NCI-H82 treated with DMSO at 0.1 percent for 48 hours (cell line): ENCODE measurements around the gene PADI2.
"Not testable (repeated sequence)": the region's sequence is repeated elsewhere in the genome, so short reads cannot be mapped to it uniquely, and the experiment has no call there.

Source experiments
- DNase-seq: peaks from one replicate; lab custom pipeline; 2025; ENCODE audit not compliant: unreplicated experiment; lab: John Stamatoyannopoulos, UW

PADI2 gene

DNA sequence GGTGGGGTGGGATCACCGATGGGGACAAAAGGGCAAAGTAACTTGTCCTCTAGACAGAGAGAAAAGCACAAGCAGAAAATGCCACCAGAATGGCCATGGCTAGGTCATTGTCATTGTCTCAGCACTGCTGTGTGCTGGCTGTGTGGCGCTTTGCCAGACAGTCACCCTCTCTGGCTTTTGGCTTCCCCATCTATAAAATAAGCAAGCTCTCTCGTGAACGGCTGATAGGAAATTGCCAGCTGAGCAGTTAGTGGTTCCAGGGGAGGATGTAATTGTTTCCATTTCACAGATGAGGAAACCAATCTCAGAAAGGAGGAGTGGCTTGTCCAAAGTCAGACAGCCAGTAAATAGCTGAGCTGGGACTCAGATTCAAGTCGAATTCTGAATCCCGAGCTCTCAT is 32.5 kb downstream of the PADI2 start:
- no peak for DNase-seq

DNA sequence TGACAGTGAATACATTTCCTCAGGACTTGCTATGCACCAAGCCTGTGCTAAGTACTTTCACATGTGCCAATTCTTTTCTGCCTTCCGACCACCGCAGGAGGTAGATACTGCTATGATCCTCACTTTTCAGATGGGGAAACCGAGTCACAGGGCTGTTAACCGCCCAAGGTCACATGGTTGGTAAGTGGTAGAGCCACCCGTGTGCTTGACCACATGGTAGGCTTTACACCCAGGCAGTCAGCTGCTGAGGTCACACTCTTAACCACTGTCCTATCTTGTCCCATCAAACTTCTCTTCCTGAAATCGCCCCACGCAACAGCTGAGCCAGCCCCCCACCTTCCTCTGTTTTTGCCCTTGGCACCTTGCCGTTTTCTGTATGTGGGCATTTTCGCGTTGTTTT is 34.5 kb downstream of the PADI2 start:
- DNase-seq = no peak

DNA sequence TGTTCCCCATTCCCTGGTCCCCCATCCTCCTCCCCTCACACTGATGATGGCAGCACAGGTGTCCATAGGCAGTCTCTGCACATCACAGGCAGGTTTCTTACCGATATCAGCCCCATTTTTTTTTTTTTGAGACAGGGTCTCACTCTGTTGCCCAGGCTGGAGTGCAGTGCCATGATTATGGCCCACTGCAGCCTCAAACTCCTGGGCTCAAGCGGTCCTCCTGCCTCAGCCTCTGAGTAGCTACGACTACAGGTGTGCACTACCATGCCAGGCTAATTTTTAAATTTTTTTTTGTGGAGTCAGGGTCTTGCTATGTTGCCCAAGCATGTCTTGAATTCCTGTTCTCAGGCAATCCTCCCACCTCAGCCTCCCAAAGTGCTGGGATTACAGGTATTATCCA is 36.5 kb downstream of the PADI2 start:
- DNase-seq = no peak

DNA sequence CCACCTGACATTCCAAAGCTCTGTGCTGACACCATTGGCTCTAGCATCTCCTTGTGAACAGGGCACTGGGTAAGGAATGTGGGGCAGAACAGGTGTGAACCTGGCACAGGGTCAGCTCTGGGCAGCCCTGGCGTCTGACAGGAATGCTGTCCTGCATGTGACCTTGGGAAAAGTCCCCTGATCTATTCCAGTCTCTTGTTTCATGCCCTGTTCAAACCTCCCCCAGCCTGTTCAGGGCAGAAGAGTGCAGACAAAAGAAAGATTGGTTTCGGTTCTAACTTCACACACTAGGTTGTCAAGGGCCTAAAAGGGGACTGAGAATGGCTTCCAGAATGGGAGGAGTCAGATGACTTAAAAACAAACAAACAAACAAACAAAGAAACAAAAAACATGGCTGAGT is 37.8 kb downstream of the PADI2 start:
- no peak for DNase-seq

DNA sequence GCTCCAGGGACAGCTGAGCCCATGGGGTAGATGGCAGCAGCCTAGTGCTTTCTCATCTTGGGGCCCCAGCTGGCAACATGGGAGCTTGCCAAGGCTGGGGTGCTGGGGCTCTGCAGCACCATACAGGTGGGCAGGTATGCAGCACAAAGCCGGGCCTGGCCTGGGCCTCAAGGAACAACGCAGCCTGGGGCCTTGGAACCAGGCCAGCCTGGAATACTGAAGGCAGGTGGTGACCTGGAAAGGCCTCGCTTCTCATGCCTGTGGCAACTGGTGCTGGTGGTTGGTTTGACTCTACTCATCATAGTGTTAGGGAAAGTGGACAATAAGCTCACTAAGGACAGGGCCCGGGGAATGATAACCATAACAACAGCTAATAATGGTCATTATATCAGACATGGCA is 38.4 kb downstream of the PADI2 start:
- DNase-seq = no peak

DNA sequence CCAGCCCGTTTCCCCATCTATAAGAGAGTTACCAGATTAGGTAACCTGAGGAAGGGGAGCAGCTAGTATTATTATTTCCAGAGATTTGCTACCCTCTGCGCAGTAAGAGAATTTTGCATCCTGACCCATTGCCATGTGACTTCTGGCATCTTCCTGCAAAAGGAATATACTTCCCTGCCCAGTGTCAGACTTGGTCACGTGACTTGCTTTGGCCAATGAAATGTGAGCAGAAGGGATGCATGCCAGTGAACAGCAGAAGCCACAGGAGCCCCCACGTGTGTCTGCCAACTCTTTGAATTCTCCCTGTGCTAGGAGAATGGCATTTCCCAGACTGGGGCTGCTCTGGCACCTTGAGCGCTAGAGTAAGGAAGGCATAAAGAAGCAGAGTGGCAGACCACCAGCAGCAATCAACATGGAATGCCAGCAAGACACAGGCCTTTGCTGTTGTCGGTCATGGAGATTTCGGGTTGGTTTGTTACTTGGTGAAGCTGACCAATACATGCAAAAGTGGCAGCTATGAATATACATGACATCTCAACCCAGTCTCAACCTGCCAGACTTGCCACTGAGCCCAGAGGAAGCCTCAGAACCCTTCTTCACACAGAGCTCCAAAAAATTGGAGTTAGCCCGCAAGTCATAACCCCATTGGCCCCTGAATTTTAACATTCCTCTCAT is 39.0 kb downstream of the PADI2 start:
- DNase-seq = no peak

DNA sequence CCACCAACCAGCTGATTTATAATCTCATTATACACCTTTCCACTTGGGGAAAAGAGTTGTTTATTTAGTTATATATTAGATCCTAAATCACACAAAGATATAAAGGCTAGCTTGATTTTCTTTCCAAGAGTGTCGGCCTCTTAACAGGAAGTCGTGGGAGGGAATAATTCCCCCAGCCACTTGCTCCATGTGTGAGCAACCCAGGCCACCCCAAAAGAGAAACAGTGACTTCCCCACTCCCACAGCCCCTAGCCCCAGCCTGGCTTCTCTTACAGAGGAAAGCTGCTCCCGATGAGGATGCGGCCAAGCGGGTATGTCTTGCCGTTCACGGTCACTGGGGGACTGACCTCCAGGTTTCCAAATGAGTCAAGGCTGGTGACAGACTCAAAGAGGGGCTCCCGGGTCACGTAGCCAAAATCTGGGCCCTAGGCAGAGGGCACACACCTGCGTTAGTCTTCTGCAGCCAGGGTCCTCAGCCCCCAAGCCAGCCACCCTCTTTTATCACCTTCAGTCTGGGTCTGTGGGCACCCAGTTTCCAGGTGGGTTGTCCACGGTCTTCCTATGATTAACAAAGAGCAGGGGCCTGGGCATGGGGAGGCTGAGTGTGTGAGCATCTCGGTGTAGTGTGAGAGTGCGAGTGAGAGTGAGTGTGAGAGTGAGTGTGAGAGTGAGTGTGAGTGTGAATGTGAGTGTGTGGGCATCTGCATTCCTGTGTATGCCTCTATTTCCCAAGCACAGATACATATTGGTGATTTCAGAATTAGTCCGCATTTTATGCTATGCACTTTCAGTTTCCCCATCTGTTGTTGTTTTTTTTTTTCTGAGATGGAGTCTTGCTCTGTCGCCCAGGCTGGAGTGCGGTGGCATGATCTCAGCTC is 40.0 kb downstream of the PADI2 start:
- no peak for DNase-seq

DNA sequence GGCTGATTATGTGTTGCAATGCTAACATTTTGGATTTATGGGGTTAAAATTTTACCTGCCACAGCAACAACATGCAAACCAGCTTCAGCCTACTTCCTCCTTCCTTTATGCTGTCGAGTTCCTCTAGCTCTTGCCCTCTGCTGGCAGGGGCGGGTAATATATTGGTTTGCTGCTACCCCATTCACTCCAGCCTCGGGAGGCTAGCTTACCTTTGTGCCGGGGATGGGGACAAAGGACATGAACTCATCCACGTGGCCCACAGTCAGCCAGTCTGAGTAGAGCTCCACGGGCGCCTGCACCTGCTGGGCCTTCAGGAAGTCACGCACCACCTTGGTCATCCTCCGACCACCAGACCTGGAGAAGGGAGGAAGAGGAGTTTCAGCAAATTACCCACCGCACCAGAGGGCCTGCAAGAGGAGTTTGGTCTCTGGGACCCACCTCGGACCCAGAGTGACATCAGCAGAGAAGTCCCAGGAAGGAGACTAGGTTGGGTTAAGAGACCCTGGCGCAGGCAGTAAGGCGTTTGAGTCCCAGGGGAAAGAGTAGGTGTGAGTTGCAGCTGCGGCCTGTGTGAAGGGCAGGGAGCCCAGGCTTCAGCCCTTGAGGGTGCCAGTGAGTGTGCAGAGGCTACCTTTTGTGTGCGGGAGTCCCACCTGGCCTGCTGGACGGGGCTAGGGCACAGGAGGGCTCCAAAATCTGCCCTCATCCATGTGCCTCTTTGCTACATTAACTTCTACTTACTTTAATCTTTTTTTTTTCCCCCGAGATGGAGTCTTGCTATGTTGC is 43.6 kb downstream of the PADI2 start:
- no peak for DNase-seq

DNA sequence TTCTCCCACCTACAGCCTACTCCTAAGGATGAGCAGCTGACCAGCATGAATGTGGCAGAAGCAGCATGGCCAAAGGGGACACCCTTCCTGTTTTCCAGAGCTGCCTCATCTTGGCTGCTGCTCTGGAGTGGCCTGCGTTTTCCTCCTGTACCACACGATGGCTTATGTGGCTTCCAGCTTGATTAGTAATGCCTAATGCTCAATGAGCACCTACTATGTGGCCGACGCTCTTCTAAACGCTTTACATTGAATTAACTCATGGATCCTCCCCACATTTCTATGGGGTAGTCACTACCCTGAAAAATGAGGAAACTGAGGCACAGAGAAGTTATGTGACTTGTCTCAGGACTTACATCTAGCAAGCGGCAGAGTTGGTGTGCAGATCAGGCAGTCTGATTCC is 47.5 kb downstream of the PADI2 start:
- no peak for DNase-seq

DNA sequence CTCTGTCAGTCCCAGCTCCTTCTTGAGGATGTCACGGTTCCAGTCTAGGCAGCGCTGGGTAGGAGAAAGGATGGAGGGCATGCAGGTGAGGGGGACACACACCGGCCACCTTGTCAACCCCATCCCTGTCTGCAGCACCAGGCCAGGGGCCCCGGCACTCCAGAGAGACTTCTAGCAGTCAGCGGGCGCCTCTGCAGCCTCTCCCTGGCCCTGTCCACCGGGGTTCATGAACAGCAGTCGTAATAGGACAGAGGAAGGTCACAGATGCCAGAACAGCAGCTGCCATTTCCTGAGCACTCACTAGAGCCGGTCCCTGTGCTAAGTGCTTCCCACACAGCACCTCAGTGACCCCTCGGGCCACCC is 49.1 kb downstream of the PADI2 start:
- DNase-seq = no peak

DNA sequence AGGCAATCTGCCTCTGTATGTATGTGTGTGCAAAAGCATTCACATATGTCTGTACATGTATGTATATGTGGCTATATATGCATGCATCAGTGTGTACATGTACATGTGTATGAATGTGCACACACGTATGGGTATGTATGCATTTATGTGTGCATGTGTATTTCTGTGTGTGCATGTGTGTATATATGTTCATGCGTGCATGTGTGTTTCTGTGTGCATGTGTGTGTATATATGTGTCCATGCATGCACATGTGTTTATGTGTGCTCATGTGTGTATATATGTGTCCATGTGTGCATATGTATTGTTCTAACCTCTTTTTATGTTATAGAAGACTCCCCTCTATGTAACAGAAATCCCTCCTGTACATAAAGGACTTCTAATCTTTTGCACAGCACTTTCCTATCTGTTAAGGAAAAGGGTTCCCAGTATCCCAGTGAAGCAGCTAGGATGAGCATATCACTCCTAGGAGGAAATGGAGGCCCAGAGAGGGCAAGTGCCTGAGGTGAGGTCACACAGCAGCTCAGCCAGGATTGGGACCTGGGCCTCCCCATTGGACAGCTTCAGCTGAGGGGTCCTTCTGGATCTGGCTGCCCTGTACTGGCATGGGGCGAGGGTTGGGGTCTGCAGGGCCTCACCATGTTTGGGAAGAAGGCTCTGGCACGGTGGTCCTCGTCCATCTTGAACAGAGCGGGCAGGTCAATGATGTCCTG is 49.6 kb downstream of the PADI2 start:
- DNase-seq = no peak

DNA sequence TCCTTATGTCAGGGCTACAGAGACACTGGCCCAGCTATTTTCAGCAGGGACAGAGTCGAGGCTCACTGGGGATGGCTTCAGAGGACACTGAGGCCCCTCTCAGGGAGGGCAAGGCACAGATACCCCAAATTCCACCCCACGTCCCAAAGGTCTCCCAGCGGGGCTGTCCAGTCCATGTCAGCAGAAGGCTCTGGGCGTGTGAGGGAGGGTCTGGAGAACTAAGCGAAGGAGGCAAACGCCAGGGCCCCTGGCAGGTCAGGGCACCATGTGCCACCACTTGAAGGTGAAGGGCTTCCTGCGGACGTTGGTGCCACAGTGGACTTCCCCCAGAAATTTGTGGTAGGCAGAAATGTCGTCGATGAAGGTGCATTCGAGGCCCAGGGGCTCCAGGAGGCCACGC is 50.5 kb downstream of the PADI2 start:
- DNase-seq = no peak

DNA sequence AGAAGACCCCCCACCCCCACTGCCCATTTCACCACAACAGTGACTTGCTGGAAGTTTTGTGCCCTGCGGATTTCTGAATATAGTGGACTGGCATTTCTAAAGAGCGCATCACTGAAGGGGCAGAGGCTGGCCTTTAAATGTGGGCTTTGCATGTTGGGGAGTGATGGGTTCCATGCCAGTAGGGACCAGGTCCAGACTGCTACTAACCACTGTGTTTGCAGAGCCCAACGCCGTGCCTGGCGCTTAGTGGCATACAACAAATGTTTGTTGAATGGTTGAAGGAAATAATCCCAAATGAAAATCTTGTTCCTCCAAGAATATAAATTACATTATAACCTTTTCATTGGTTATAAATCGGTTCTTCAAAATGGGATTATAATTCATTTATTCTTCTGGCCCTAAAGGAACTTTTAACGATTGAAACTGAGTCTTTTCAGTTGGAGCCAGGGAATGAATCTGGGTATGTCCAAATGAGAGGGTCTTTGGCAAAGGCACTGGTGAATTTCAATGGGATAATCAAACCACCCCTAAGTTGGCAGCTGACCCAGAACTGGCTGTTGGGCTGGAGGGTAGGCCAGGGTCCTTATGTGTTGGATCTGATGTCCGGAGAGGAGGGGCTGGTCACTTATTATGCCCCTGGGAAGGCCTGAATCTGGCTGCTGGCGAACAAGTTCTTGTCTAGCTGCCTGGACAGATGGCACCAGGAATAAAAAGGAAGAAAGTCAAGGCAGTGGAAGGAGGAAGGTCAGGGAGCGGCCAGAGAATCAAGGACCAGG is 51.6 kb downstream of the PADI2 start:
- no peak for DNase-seq

DNA sequence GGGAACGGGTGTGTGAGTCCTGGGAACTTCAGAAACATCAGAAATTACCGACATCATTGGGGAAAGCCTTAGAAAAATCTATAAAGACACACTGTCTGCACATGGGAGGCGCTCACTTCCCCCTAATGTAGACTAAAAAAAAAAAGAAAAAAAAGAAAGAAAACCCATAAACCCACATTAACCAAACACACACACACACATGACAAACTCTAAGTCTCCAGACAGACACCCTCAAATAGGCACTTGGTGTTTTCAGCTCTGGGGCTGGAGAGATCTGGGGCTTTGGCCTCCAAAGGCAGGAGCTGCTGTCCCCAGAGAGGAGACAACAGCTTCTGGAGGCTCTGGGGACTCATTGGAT is 52.2 kb downstream of the PADI2 start:
- no peak for DNase-seq

DNA sequence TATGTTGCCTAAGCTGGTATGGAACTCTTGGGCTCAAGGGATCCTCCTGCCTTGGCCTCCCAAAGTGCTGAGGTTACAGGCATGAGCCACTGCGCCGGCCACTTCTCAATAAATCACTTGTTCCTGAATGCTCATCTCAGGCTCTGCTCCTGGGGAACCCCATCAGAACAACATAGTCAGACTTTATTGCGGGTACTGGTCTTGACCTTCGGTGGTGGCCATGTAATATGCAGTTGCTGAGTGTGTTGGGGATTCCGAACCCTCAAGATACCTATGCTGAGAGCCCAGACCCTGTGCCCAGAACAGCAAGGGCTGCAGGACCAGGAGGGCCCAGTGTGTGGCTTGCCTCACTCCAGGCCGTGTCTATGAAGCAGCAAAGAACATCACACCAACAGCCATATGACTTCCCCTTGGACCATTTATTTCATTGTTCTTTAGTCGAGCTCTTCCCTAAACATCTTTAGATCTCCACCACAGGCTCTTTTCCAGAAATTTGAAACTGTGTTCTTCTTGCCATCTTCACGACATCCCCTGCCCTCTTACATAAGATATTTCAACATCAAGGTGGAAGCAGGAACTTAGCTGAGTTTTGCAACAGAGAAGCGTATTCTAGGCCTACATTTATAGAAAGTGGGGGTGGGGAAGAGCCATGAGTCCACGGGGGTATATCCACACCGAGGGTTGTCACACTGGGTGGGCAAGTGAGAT is 52.7 kb downstream of the PADI2 start:
- DNase-seq = no peak

DNA sequence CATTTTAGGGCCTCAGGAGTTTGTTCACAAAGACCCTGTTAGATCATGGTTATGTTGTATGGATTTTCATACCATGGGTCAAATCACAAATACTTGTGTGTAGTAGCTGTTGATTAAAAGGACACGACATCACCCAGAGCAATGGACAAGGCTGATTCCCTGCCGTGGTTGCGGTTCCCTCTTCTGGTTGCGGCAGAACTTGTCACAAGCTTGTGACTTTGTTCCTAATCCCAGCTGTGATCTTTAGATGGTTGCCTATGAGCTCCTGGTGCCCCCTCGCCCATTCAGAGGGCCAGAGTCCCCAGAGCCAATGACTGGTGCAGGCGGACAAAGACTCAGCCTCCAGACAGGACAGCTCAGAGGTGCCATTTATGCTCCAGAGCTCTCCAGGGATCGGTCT is 53.6 kb downstream of the PADI2 start:
- DNase-seq = no peak

DNA sequence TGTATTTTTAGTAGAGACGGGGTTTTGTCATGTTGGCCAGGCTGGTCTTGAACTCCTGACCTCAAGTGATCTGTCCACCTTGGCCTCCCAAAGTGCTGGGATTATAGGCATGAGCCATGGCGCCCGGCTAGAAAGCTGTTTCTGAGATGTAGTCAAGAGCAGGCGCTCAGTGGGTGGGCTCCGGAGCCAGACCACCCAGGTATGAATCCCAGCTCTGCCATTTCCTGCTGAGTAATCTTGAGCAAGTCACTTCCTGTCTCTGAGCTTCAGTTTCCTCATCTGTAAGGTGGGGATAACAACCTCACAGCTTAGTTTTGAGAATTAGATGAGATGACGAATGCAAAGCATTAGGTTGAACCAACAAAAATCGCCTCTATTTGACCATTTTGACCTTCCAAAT is 56.5 kb downstream of the PADI2 start:
- not testable (repeated sequence) for DNase-seq

DNA sequence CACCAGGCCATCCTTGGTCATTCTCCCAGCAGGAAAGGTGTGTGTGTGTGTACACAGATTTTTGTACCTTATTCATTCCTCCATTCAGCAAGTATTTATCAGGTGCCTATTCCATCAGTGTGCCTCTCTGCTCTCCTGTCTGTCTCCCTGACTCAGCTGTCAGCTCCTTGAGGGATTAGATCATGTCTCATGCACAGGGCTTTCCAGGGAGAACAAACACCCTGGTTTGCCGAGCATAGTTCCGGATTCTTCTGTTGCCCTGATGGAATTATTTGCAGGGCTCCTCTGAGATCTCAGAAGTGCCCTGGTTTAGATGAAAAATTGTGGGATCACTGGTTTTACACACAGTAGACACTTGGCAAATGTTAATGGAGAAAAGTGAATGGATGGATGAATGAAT is 57.4 kb downstream of the PADI2 start:
- no peak for DNase-seq

DNA sequence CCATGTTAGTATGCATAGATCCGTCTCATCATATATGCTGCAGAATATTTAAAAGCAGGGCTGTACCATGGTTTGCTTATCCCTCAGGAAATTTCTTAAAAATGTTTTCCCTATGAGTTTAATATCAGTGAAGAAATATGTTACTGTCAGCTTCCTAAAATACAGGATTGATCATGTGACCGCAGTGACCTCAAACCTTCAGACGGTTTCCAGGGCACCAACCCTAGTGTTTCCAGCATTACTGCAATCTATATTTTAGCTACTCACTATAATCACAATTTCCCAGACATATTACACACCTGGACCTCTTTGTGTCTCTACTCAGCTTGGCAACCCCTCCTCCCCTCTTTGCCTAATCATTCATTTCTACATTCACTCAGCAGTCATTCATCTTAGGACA is 57.8 kb downstream of the PADI2 start:
- no peak for DNase-seq

DNA sequence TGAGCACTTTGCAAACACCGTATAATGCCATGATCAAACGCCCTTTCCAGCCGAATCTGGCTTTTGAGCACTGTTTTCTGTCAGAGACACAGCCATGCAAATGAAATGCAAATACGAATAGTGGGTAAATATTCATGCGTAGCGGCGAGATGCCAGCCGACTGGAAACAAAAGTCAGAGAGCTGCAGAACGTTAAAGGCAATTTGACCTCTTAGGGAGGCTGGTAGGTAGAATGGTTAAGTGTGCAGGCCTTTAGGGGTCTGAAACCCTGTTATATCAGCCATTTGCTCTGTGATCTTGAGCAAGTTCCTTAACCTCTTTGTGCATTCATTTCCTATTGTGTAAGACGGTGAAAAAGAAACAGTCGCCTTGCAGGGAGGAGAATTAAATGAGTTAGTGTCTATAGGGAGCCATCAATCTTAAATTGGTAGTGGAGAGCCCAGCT is 58.9 kb downstream of the PADI2 start:
- DNase-seq = no peak
